A549 treated with CORT108297 at 1 μM for 4 hours (cell line): ENCODE results near the gene ZMAT3. TPM values are rescaled to one million over a fixed set of nuclear protein-coding genes. Genes with fewer than 3 reads are reported as not detected.

Experiments
- total RNA-seq: library from RNA; stranded (reverse); fragments of 200-300 nt; extraction: Qiagen RNA extraction; gene quantifications from 5 replicates; pipeline ENCODE4 v1.2.3, GENCODE V29; 2022

The ZMAT3 gene
- total RNA-seq: 5.5 to 7.4 TPM (median 6.0 TPM) in 5 replicates

GRCh38 chr3:179071323-179072099, at the start of gene ZMAT3:
Gene ZMAT3, minus strand, starts transcription at chr3:179071809. Its CDS starts 4,057 bp downstream, at chr3:179067752.

Other genes starting within 250 kb of the ZMAT3 start
- gene PIK3CA, start 76.5 kb upstream of the ZMAT3 start, total RNA-seq: 4.7 to 7.9 TPM (median 6.3 TPM) in 5 replicates
- gene KCNMB3, start 179.3 kb upstream of the ZMAT3 start, total RNA-seq: 1.1 to 1.7 TPM (median 1.3 TPM) in 5 replicates